KBM-7 (cell line): ENCODE data around the gene RNLS.
A peak's percentile ranks its signal among the peaks of the same experiment; 100 is the strongest.

Experiments
- DNase-seq: peaks from one replicate; pipeline ENCODE4 v3.0.0-alpha.2; 2015
- in situ Hi-C: fragments of 300-500 bp; cut with MboI; formaldehyde crosslinking; loops from 2 replicates; pipeline ENCODE4 v1.14.3; 2020; ENCODE audit warnings: low sequenced_read_pairs, low pct_unique_long_range_greater_than_20kb, mixed read lengths

RNLS gene

DNA sequence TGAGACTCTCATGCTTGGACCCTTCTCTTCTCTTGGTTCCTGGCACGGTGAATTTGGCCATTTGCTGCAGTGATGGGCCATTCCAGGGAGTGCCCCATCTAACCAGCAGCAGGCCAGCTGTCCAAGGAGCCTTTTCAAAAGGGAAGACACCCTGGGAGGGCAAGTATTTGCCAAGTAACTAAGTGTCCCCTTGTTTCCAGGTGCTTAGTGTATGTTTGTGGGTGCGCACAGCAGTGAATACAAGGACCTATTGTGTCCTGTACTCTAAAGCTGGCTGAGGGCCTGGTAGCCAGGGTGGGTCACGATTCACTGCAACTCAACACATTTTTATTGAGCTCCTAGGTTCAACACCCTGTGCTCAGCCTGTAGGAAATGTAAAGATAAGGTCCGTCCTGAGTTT lies 348.8 kb downstream of the RNLS start:
- DNase-seq: no peak
- in situ Hi-C loops: no loop called here

DNA sequence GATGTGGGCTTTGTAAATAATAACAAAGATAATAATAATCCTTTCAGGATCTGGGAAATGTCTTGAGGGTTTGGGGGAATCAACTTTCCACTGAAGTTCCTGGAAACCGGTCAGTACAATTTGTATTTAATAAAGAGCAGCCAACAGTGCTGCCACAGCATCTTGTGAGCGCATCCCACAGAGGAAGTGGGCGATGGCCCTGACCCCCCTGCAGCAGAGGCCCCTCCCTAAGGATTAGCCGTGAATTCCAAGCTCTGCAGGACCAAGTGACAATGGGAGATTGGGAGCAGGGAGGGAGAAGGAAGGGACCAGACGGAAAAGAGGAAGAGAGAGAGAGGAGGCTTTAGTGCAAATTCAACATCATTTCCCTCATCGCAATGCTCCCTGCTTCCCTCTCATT lies 349.2 kb downstream of the RNLS start:
- DNase-seq: no peak
- in situ Hi-C loops: no loop called here

DNA sequence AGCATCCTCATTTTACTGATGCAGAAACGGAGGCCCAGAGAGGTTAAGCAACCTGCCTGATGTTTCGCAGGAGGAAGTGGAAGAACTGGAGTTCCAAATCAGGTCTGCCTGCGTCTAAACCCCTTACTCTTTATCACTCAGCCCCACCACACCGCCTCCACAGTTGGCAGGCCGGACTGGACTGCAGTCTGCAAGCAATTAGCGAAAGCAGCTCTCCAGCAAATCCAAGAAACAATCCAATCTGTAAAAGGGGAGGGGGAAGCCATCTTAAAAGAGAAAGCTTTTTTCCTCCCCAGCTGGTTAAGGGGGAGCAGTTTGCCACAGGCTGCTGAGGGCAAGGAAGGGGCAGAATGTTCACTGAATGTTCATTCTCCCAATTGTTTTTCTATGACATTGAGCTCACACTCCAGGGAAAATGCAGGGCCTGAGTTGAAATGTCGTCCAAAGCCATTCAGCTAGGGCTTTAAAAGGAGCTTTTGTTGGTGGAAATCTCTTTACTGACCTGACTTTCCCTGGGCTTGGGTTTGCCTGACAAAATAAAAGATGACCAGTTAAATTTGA lies 350.1 kb downstream of the RNLS start:
- no peak for DNase-seq
- in situ Hi-C loops: no loop called here

DNA sequence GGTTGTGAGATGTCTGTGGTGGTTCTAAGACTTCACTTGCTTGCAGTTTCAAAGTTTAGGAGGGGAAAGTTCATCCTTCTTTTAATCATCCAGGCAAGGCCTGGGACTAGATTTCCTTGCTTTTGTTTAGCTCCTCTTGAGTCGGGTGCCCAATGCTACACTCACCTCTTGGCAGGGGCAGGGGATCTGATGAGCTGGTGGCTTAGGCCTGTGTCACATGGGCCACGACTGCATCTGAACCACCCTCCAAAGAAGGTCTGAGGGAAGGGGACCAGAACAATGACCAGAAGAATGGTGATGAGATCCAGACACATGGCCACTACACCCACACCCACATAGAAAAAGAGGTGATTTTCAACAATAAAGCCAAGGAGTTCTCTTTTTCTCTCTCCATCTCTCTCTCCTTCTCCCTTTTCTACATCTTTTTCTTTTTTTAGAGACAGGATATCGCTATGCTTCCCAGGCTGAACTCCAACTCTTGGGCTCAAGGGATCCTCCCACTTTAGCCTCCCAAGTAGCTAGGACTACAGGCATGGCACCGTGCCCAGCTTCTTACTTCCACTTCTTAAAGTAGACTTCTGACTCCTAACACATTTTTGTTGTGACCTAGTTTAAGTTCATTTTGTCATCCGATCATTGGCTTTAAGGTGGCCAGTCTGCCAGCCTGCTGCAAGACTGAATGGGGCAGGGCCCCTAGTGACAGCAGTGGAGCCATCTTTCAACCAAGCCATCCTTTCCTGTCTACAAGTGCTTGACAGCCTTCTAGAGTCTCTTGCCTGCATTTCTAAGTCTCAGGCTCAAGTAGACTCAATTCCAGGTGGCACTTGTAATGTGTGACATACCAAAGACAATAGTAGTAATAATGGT lies 350.9 kb downstream of the RNLS start:
- in situ Hi-C loops: no loop called here
- peak; percentile 11 for DNase-seq

DNA sequence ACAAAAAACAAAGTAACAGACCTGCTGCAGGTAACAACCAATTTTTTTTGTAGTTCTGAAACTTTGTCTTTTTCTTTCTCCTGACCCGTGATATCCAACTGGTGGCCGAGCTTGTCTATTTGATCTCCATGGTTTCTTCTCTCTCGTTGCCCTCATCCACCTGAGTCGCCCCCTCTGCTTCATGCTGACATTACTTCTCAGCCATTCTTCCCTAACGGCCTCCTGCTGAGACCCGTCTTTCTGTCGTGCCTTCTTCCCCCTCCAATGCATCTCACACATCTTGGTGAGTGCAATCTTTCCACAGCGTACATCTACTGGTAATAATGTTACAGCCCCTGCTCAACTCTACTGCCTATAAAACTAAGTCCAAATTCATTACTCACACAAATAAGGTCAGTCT lies 352.9 kb downstream of the RNLS start:
- DNase-seq: no peak
- in situ Hi-C loops: no loop called here

DNA sequence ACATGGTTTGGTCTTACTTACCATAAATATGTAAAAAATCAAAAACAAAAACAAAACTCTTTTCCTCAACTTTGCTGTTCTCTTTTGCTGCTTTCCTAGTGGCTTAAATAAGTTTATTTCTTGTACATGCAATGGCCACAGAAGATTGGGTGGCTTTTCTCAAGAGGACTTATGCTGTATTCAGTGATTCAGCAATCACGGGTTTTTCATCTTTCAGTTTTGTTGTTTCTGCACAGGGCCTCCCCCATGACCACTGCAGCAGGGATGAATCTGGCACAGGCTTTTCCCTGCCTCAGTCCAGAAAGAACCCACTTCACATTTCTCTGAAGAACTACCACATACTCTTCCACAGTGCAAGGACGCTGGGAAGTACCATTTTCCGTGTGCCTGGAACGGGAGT lies 355.0 kb downstream of the RNLS start:
- no peak for DNase-seq
- in situ Hi-C loops: no loop called here

DNA sequence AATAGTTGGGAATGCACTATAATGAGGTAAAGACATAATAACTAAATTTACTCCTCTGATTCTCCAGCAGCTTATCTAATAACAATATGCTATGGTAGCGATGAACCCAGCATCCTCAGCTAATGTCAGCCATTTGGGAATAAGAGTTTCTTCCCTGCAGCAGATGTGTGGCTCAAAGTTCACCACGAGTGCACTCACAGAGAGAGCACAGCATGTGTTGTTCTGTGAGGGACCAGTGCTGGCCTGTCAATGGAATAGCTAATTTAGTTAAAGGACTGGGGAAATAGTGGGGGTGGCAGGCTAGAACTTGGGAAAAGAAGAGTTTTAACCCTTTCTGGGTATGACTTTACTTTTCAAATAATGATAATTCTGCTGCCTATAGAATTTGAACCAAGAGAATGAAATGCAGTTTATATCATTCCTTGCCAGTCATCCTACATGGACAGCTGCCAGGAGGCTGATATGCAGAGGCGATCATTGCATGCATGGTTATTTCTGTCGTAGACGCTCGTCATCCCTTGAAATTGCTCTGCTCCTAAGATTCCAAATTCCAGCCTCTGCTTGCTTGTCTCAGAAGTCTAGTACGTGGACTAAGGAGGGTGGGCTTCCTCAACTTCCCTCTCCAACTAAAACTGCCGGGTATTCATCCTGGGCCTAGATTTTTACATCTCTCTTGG lies 355.6 kb downstream of the RNLS start:
- in situ Hi-C loops: no loop called here
- DNase-seq: no peak

DNA sequence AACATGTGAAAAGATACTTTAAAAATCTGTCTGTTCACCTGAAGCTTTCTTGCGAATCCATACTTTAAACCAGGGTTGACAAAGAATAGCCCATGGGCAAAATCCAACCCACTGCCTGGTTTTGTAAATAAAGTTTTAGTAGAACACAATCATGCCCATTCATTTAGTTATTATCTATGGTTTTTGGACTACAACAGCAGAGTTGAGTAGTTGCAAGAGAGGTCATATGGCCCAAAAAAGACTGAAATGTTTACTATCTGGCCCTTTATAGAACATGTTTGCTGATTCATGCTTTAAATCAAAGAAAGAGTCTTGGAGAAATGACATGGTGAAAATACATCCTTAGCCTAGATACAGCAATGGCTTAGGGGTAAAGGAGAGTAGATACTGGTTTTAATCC lies 356.2 kb downstream of the RNLS start:
- DNase-seq: no peak
- in situ Hi-C loops: no loop called here

DNA sequence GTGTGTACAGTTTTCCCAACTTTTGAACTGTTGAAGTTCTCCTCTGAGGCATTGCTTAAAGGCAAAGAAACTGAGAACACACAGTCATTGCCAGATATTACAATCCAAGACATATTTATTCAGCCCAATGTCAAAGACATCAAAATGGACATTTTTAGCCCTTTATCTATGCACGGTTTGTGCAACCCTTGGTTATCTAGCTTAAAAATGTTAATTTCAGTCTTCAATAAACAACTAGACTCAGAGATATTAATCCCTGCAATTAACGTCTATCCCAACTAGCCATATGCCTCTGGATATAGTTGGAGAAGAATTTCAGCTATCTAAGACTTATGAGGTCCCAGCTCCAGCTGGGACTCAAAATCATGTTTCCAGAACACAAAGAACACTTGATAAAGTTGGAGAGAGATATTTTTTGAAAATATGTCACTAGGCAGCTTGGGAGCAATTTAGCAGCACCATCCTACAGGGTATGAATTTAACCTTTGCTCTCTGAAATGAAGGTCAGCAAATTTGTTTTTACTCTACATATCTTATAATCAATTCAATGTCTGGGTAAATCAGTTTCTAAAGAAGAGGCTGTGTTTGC lies 357.0 kb downstream of the RNLS start:
- in situ Hi-C loops: no loop called here
- DNase-seq: no peak
